Gastroesophageal sphincter (tissue), 4 donors: Measurements from ENCODE around the gene ZNF484. TPM values are rescaled to one million over a fixed set of nuclear protein-coding genes. Genes with fewer than 3 reads are reported as not detected.
"Not testable (repeated sequence)": the region's sequence is repeated elsewhere in the genome, so short reads cannot be mapped to it uniquely, and the experiment has no call there.

Experiments used
- ATAC-seq: fragments of 150-250 bp; one replicate; pipeline ENCODE4 v1.9.1; 2016; ENCODE audit warnings: mild to moderate bottlenecking, moderate library complexity
- H3K27ac ChIP-seq, 4 donors: fragments of 200-600 bp; sonication (generic) in 3 of 4; 1 replicate in 3 of 4; 2 replicates in 1 of 4; pipeline ENCODE4 v1.5.1; 2016 to 2019
- H3K27me3 ChIP-seq: fragments of 200-600 bp; sonication (generic); one replicate; pipeline ENCODE4 v1.5.1; 2019
- H3K36me3 ChIP-seq, 2 donors: fragments of 200-600 bp; sonication (generic); one replicate each; pipeline ENCODE4 v1.5.1; 2019; ENCODE audit warnings: control low read depth in 1 of 2
- H3K4me1 ChIP-seq, 3 donors: fragments of 200-600 bp; sonication (generic); 1 replicate in 2 of 3; 2 replicates in 1 of 3; pipeline ENCODE4 v1.5.1; 2016 to 2019; ENCODE audit warnings: control low read depth in 2 of 3
- H3K4me3 ChIP-seq, 2 donors: fragments of 200-600 bp; sonication (generic); one replicate each; pipeline ENCODE4 v1.5.1; 2019; ENCODE audit warnings: mild to moderate bottlenecking in 1 of 2, moderate library complexity in 1 of 2
- H3K9me3 ChIP-seq, 3 donors: fragments of 200-600 bp; sonication (generic); one replicate each; pipeline ENCODE4 v1.5.1; 2017 to 2019; ENCODE audit warnings: control low read depth in 2 of 3
- CTCF ChIP-seq, 4 experiments: fragments of 200-600 bp in 2 of 4; fragments of 450-650 bp in 2 of 4; sonication (generic) in 1 of 4; IDR thresholded peaks; one replicate each; pipeline ENCODE4 v1.5.1; 2017 to 2019; ENCODE audit warnings: antibody characterized with exemption in 4 of 4, mild to moderate bottlenecking in 2 of 4, moderate library complexity in 2 of 4
- EP300 ChIP-seq: sonication (generic); formaldehyde crosslinking; IDR thresholded peaks from one replicate; pipeline ENCODE4 v1.6.1; 2017; ENCODE audit warnings: antibody characterized with exemption, mild to moderate bottlenecking
- POLR2A ChIP-seq, 2 donors: fragments of 450-650 bp; IDR thresholded peaks; one replicate each; pipeline ENCODE4 v1.6.1; 2017; ENCODE audit warnings: antibody characterized with exemption in 2 of 2, mild to moderate bottlenecking in 2 of 2, moderate library complexity in 1 of 2
- POLR2AphosphoS5 ChIP-seq: sonication (generic); formaldehyde crosslinking; IDR thresholded peaks from one replicate; pipeline ENCODE4 v1.6.1; 2017; ENCODE audit warnings: antibody characterized with exemption
- WGBS, 2 donors: methylation state at CpG; one replicate each; pipeline ENCODE4 v1.1.5; 2018; ENCODE audit warnings: low coverage in 1 of 2; 5-methylcytosine and 5-hydroxymethylcytosine counted together
- total RNA-seq, 4 donors: library from RNA; depleted of rRNA; stranded (reverse); fragments of >200 nt; gene quantifications; one replicate each; pipeline ENCODE4 v1.1.0, GENCODE V29; 2016

The ZNF484 gene
- total RNA-seq, 4 donors from 2014 or later = 10.0 to 14.3 (median 13.1) TPM

DNA sequence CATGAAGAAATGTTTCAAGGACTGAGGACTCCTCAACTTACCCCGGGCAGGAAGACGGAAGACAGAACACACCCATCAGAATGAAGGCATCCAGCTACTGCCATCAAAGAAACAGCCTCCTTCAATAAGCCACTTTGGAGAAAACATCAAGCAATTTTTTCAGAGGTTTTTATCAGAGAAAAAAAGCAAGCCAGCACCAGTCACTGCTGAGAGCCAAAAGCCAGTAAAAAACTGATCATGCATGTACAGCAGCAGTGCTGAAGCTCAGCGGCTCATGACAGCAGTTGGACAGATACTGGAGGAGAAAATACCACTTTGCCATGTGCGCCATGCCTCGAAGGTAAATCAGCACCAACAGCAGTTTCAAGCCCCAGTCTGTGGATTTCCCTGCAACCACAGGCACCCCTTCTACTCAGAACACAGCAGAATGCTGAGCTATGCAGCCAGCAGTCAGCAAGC lies 10.1 kb upstream of the ZNF484 start:
- no peak for TF ChIP-seq CTCF (IDR thresholded peaks at IDR 0.05)
- no peak for TF ChIP-seq POLR2AphosphoS5
- no peak for TF ChIP-seq EP300
- TF ChIP-seq POLR2A (IDR thresholded peaks at IDR 0.05) = no peak
- Histone ChIP-seq H3K27me3 (no peaks in the 10 kb centered on the region), H3K36me3 (no peaks in the 10 kb centered on the region), H3K9me3 (no peaks in the 10 kb centered on the region), H3K27ac (no peak overlapping the region), H3K4me1 (no peaks in the 10 kb centered on the region), H3K4me3 (no peak overlapping the region)
- ATAC-seq = no peak
- WGBS, 2 donors = 93% methylated on average over 5 of the region's 5 CpGs; no CpG with 5 or more reads in 1 of the 2 donors

DNA sequence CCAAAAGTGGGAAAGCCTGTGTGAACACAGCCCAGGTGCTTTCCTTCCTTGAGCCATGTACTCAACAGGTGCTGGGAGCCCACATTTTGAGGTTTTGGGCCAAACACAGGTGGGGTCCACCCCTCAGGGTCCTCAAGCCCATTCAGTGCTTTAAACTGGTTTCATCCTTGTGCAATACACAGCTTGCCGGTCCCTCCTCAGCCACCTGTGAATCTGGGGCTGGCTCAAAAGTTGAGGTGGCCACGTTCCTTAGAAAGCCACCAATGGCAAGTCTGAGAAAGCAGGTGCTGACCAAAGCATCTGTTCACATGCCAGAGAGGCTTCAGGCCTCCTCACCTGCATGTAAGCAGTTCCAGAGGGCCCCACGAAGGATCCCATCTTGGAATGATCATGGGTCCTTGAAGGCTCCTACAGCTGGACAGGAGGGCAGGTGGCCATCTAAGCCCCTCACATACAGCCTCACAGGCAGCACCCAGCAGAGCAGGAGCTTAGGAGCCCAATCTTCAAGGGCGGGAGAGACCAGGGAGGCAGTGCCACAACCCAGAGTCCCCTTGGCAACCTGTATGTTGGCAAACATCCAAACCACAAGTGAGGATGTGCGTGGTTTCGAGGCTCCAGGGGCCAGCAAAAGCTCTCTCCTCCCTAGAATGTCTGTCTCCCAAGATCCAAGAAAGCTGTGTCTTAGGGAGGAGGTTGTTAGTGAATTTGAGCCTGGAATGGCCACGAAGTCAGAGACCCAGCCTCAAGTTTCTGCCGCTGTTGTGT lies 9.2 kb upstream of the ZNF484 start:
- not testable (repeated sequence) for H3K27ac ChIP-seq, H3K4me3 ChIP-seq, H3K36me3 ChIP-seq, H3K4me1 ChIP-seq, ATAC-seq, H3K27me3 ChIP-seq, H3K9me3 ChIP-seq
- 60 to 80% methylated on average over 1 to 2 of the region's 8 CpGs for WGBS, 2 donors

DNA sequence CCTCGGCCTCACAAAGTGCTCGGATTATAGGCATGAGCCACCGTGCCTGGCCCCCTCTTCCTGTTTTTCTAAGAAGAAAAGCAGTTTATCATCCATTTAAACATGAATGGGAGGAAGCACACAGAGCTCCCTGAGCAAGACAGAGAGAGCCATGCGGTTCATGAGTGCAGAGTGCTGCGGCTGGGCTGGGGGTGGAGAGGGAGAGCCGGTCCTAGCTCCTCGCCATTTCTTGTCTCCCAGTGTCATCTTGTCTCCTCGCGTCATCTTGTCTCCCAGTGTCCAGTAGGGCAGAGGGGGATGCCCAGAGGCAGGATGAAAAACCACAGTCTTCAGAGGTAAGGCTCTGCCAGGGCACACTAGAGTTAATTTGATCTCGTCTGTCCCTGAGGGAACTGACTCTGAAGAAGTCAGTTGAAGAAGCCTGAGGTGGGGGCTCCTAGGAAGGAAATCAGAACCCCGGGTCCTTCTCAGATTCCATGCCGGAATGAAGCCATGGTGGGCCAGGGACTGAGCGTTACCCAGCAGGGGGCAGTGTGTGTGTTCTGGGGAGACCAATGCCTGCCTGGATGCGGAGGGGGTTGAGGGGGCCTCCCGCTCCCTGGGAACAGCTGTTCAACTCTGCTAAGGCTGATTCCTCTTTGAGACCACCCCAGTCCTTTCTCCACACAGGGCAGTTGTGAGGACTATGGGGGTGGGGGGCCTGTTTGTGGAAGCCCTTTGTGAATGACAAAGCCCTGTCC lies 6.0 kb upstream of the ZNF484 start:
- not testable (repeated sequence) for H3K27me3 ChIP-seq, H3K27ac ChIP-seq, ATAC-seq, H3K4me3 ChIP-seq, H3K36me3 ChIP-seq, H3K4me1 ChIP-seq, H3K9me3 ChIP-seq
- 73 to 78% methylated on average over 3 to 10 of the region's 15 CpGs for WGBS, 2 donors

- Histone ChIP-seq H3K36me3 (no peaks in the 10 kb centered on the region), H3K4me1 (no peaks in the 10 kb centered on the region), H3K27me3 (no peaks in the 10 kb centered on the region), H3K4me3 (no peak overlapping the region), H3K9me3 (no peaks in the 10 kb centered on the region), H3K27ac (no peak overlapping the region)
- 46 to 55% methylated on average over 4 of the region's 5 CpGs for WGBS, 2 donors
- TF ChIP-seq POLR2A (IDR thresholded peaks at IDR 0.05) (no peak), CTCF (IDR thresholded peaks at IDR 0.05) (no peak), POLR2AphosphoS5 (no peak)
- no peak for ATAC-seq
Measured at GRCh38 chr9:92882276-92882675, 4.4 kb upstream of the ZNF484 start.

- Histone ChIP-seq H3K36me3 (peaks cover 0 to 15% of the 10 kb centered on the region in 2 donors), H3K4me1 (peaks cover 0 to 18% (median 0%) of the 10 kb centered on the region in 3 donors), H3K4me3 (no peak overlapping the region), H3K9me3 (no peaks in the 10 kb centered on the region), H3K27me3 (no peaks in the 10 kb centered on the region), H3K27ac (no peak overlapping the region)
- ATAC-seq = no peak
- no peak for TF ChIP-seq POLR2AphosphoS5
- TF ChIP-seq CTCF (IDR thresholded peaks at IDR 0.05) = no peak
- TF ChIP-seq EP300 = no peak
- TF ChIP-seq POLR2A (IDR thresholded peaks at IDR 0.05) = no peak
- no CpG with 5 or more reads among the region's 1 CpG for whole genome bisulfite sequencing, 2 donors
Measured at GRCh38 chr9:92875373-92875772, 2.5 kb downstream of the ZNF484 start.

DNA sequence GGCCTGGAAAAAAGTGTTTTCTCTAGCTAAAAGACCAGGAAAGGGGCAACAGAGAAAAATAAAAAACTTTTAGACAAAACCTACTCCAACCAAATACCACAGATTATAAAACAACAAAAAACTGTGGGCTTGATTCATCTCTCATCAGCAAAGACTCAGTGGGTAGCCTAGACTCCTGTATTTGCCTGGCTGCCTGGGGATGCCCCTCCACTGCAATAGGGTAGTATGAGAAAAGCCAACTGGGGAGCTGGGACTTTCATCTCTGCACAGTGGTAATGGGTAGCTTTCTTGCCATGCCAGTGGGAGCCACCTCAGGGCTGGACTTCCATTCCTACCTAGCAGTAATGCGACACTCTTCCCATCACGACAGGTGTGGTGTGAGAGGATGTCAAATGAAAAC lies 7.5 kb downstream of the ZNF484 start:
- Histone ChIP-seq H3K4me1 (no peaks in the 10 kb centered on the region), H3K36me3 (peaks cover 0 to 47% of the 10 kb centered on the region in 2 donors), H3K4me3 (no peak overlapping the region), H3K9me3 (no peaks in the 10 kb centered on the region), H3K27me3 (no peaks in the 10 kb centered on the region), H3K27ac (no peak overlapping the region)
- no peak for TF ChIP-seq EP300
- no peak for ATAC-seq
- WGBS, 2 donors = 92 to 100% methylated on average over 2 of the region's 2 CpGs

DNA sequence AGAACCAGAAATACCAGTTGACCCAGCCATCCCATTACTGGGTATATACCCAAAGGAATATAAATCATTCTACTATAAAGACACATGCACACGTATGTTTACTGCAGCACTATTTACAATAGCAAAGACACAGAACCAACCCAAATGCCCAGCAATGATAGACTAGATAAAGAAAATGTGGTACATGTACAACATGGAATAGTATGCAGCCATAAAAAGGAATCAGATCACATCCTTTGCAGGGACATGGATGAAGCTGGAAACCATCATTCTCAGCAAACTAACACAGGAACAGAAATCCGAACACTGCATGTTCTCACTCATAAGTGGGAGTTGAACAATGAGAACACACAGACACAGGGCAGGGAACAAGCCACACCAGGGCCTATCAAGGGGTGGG lies 11.2 kb downstream of the ZNF484 start:
- not testable (repeated sequence) for H3K9me3 ChIP-seq, H3K27me3 ChIP-seq, H3K4me1 ChIP-seq, H3K27ac ChIP-seq, ATAC-seq, H3K4me3 ChIP-seq
- WGBS, 2 donors = 100% methylated on average over 1 to 2 of the region's 2 CpGs
- H3K36me3 ChIP-seq = peaks cover 0 to 39% of the 10 kb centered on the region in 2 donors
